ENCODE results near the gene NRXN2. TPM values are rescaled to one million over a fixed set of nuclear protein-coding genes. Genes with fewer than 3 reads are reported as not detected.

The NRXN2 gene
- polyA plus RNA-seq, 3 donors, result 0.07 TPM; not detected in 2

DNA sequence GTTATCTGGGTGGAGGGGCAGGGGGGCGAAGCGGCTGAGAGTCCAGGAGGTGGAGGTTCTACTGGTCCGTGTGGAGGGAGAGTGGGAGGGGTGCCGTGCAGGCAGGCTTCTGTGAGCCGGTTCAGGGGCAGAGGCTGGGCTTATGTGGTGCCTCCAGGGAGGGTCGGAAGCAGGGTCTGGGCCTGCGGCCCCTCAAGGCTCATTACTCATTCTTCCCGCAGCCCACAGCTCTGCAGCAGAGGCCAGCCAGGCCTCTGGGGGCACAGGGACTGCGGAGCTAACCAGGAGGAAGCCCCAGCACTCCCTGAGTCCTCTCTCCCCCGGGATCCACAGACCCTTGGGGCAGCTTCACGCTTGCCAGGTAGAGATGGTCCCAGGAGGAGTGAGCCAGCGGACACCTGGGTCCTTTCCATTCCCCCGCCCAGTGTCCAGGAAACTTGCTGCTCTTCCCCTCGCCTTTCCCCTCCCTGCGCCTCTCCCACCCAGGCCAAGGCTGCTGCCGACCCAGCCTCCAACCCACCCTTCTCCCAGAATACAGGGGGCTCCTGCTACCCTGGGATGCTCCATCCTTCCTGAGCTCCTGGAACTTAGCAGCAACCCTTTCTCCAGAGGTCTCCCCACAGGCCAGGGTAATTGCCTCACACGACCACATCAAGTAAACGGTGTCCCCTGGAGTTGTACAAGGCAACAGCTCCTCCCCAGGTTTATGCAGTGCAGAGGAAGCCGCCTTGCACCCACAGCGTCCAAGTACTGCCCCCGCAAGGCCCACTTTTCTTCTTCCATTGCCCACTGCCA lies 6.3 kb downstream of the NRXN2 start:
- Histone ChIP-seq H3K9ac (ENCODE audit: insufficient read depth, low read length, poor library complexity, severe bottlenecking) (no peak overlapping the region), H3K9me3 (replicated peaks in 1 of 2; ENCODE audit: control insufficient read depth in 1 of 2, insufficient read depth in 1 of 2, low read length in 2 of 2) (peaks cover 0 to 12% of the 10 kb centered on the region in 2 donors), H3K27ac (ENCODE audit: low read depth in 1 of 2, low read length in 2 of 2) (no peak overlapping the region), H3K4me3 (replicated peaks in 1 of 3; ENCODE audit: low read depth in 2 of 3, low read length in 3 of 3) (no peak overlapping the region), H3K4me1 (ENCODE audit: control insufficient read depth in 1 of 2, insufficient read depth in 2 of 2, low read length in 2 of 2) (peaks cover 8 to 14% of the 10 kb centered on the region in 2 donors), H3K4me2 (replicated peaks; ENCODE audit: extremely low read depth, low read length, poor library complexity, severe bottlenecking) (no peak overlapping the region), H3K36me3 (replicated peaks in 1 of 2; ENCODE audit: control insufficient read depth in 1 of 2, insufficient read depth in 2 of 2, low read length in 2 of 2) (no peaks in the 10 kb centered on the region), H4K20me1 (ENCODE audit: insufficient read depth, low read length) (no peaks in the 10 kb centered on the region), H3K79me2 (ENCODE audit: insufficient read depth, low read length) (no peaks in the 10 kb centered on the region), H3K27me3 (ENCODE audit: control insufficient read depth in 2 of 2, insufficient read depth in 2 of 2, low read length in 2 of 2) (peaks cover 24 to 66% of the 10 kb centered on the region in 2 donors), H2AFZ (ENCODE audit: insufficient read depth, low read depth, low read length, poor library complexity, severe bottlenecking) (no peak overlapping the region)
- intact Hi-C loops (cut with micrococcal nuclease), result no loop called here
- Mint-ChIP-seq H3K4me3 (peak overlapping the region in 1 of 2 donors; percentile 55), H3K36me3 (peaks cover 6% of the 10 kb centered on the region in 2 donors), H3K27ac (peak overlapping the region in 1 of 7 donors; percentile 40), H3K9me3 (peaks cover 0 to 15% (median 9%) of the 10 kb centered on the region in 7 donors), H3K4me1 (peaks cover 9% of the 10 kb centered on the region), H3K27me3 (ENCODE audit: low read depth in 3 of 3) (peaks cover 59 to 82% (median 62%) of the 10 kb centered on the region in 3 donors)
- DNase-seq, result no peak
- WGBS (ENCODE audit: insufficient coverage), result 48% methylated on average over 19 of the region's 21 CpGs
- TF ChIP-seq, protein P1, sequence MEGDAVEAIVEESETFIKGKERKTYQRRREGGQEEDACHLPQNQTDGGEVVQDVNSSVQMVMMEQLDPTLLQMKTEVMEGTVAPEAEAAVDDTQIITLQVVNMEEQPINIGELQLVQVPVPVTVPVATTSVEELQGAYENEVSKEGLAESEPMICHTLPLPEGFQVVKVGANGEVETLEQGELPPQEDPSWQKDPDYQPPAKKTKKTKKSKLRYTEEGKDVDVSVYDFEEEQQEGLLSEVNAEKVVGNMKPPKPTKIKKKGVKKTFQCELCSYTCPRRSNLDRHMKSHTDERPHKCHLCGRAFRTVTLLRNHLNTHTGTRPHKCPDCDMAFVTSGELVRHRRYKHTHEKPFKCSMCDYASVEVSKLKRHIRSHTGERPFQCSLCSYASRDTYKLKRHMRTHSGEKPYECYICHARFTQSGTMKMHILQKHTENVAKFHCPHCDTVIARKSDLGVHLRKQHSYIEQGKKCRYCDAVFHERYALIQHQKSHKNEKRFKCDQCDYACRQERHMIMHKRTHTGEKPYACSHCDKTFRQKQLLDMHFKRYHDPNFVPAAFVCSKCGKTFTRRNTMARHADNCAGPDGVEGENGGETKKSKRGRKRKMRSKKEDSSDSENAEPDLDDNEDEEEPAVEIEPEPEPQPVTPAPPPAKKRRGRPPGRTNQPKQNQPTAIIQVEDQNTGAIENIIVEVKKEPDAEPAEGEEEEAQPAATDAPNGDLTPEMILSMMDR (IDR thresholded peaks at IDR 0.05), result no peak

DNA sequence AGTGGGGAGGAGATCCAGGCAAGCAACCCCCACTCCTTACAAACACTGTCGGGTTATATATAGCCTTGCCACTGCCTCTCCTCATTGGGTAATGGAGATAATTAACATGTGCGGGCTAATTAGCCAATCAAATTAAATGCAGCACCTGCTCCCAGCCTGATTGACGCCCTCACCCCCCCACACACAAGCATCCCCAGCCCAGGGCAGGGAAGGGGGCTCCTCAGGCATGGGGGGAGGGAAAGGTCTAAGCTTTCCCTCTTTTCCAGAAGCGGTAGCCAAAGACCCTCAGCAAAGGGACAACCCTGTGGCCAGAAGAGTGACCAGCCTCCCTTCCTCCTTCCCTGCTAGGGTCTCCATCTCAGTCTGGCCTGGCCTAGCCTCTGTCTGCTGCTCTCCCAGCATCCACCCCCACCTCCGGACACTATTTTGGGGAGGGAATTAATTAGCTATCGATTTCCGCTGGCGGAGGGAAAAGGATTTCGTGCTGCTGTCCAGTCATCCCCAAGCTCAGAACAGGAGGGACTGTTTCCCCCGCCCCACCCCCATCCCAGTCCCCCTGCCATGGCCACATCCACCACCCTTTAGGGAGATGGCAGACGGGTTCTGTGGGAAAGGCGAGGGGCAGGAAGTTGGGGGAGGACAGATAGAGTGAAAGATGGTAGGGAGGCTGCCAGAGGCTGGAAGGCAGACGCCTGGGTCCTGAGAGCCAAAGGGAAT lies 7.1 kb downstream of the NRXN2 start:
- H2AFZ ChIP-seq (ENCODE audit: insufficient read depth, low read depth, low read length, poor library complexity, severe bottlenecking), result no peak overlapping the region
- peaks cover 8 to 17% of the 10 kb centered on the region in 2 donors for H3K4me1 ChIP-seq (ENCODE audit: control insufficient read depth in 1 of 2, insufficient read depth in 2 of 2, low read length in 2 of 2)
- WGBS (ENCODE audit: insufficient coverage), result 0% methylated on average over 2 of the region's 13 CpGs
- H3K9me3 ChIP-seq (replicated peaks in 1 of 2; ENCODE audit: control insufficient read depth in 1 of 2, insufficient read depth in 1 of 2, low read length in 2 of 2), result peaks cover 0 to 19% of the 10 kb centered on the region in 2 donors
- peak overlapping the region in 1 of 7 donors; percentile 40 for H3K27ac Mint-ChIP-seq
- H3K4me1 Mint-ChIP-seq, result peaks cover 14% of the 10 kb centered on the region
- H3K27me3 ChIP-seq (ENCODE audit: control insufficient read depth in 2 of 2, insufficient read depth in 2 of 2, low read length in 2 of 2), result peaks cover 31 to 66% of the 10 kb centered on the region in 2 donors
- H3K27ac ChIP-seq (ENCODE audit: low read depth in 1 of 2, low read length in 2 of 2), result no peak overlapping the region
- no peak for DNase-seq
- peaks cover 0 to 17% (median 11%) of the 10 kb centered on the region in 7 donors for H3K9me3 Mint-ChIP-seq
- peak overlapping the region in 1 of 2 donors; percentile 76 for H3K4me3 Mint-ChIP-seq
- H3K9ac ChIP-seq (ENCODE audit: insufficient read depth, low read length, poor library complexity, severe bottlenecking), result no peak overlapping the region
- H3K27me3 Mint-ChIP-seq (ENCODE audit: low read depth in 3 of 3), result peaks cover 63 to 82% (median 64%) of the 10 kb centered on the region in 3 donors
- no peaks in the 10 kb centered on the region for H3K36me3 ChIP-seq (replicated peaks in 1 of 2; ENCODE audit: control insufficient read depth in 1 of 2, insufficient read depth in 2 of 2, low read length in 2 of 2)
- no peaks in the 10 kb centered on the region for H3K79me2 ChIP-seq (ENCODE audit: insufficient read depth, low read length)
- TF ChIP-seq, protein P1 (IDR thresholded peaks at IDR 0.05), result no peak
- no peaks in the 10 kb centered on the region for H4K20me1 ChIP-seq (ENCODE audit: insufficient read depth, low read length)
- intact Hi-C loops (cut with micrococcal nuclease), result no loop called here
- H3K4me2 ChIP-seq (replicated peaks; ENCODE audit: extremely low read depth, low read length, poor library complexity, severe bottlenecking), result no peak overlapping the region
- H3K36me3 Mint-ChIP-seq, result peaks cover 6 to 11% of the 10 kb centered on the region in 2 donors
- no peak overlapping the region for H3K4me3 ChIP-seq (replicated peaks in 1 of 3; ENCODE audit: low read depth in 2 of 3, low read length in 3 of 3)
